Neuron (in vitro differentiated cells): ENCODE measurements around the gene SCUBE1.

Experiments
- H2AFZ ChIP-seq: one replicate; pipeline ENCODE4 v1.6.1; 2013; ENCODE audit warnings: low read depth, mild to moderate bottlenecking, inconsistent platforms, low read length, moderate library complexity
- H3K27me3 ChIP-seq: one replicate; pipeline ENCODE4 v1.6.1; 2013; ENCODE audit warnings: low read length; ENCODE audit not compliant: insufficient read depth
- H3K36me3 ChIP-seq: one replicate; pipeline ENCODE4 v1.6.1; 2013; ENCODE audit warnings: low read length; ENCODE audit not compliant: insufficient read depth
- H3K4me1 ChIP-seq: one replicate; pipeline ENCODE4 v1.6.1; 2013; ENCODE audit warnings: low read length; ENCODE audit not compliant: insufficient read depth
- H3K4me3 ChIP-seq: 2 replicates; pipeline ENCODE4 v1.5.1; 2013; ENCODE audit warnings: mild to moderate bottlenecking, low read length, moderate library complexity
- H3K9me3 ChIP-seq: one replicate; pipeline ENCODE4 v1.6.1; 2013; ENCODE audit warnings: low read length

Gene SCUBE1

DNA sequence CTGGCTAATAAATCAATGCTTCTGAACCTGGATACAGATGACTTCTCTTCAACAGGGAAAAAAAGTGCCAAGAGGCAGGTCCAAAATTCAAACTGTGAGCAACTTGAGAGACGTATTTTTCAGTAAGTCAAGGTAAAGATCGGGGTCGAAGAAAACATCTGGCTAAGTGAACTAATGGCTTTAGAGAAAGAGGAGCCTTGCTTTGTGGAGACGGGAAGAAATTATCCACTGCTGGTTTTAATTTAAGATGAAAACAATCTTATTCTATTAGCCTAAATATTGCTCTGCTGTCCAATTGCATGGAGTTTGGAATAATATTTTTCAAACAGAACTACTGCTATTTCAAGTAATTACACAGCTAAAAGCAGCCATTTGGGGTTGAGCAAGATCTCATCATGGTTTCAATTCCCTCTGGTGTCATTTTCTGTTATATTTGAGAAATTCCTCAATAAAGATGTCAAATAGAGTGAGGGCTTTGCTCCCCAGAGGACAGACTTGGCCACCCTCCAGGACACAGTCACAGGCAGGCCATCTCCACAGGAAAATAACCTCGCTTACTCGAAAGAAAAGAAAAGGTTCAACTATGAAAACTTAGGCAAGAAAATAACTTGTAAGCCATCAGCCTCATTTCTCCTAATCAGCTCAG lies 29.8 kb downstream of the SCUBE1 start:
- H3K4me3 ChIP-seq = no peak overlapping the region
- H3K4me1 ChIP-seq = no peaks in the 10 kb centered on the region
- H3K27me3 ChIP-seq = no peaks in the 10 kb centered on the region
- no peaks in the 10 kb centered on the region for H3K9me3 ChIP-seq
- H2AFZ ChIP-seq = no peak overlapping the region
- H3K36me3 ChIP-seq = no peaks in the 10 kb centered on the region

DNA sequence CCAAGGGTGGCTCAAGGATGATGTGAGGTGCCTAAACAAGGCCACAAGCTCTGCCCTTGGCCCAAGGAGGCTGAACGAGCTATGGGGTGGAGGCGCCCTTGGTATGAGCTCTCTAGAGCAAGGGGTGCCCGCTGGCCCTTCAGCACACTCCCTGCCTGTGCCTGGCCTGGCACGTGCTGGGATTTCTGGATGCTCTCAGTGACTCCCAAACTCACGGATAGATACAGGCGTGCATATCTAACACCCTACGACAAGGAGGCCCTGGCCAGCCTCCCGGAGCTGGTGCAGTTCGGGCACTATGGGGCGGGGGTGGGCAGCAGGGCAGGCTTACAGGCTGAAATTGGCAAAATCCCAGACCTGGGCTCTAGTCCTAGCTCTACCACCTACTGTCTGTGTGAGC lies 30.6 kb downstream of the SCUBE1 start:
- H2AFZ ChIP-seq = no peak overlapping the region
- H3K36me3 ChIP-seq = no peaks in the 10 kb centered on the region
- H3K4me1 ChIP-seq = no peaks in the 10 kb centered on the region
- no peak overlapping the region for H3K4me3 ChIP-seq
- no peaks in the 10 kb centered on the region for H3K27me3 ChIP-seq
- H3K9me3 ChIP-seq = no peaks in the 10 kb centered on the region

DNA sequence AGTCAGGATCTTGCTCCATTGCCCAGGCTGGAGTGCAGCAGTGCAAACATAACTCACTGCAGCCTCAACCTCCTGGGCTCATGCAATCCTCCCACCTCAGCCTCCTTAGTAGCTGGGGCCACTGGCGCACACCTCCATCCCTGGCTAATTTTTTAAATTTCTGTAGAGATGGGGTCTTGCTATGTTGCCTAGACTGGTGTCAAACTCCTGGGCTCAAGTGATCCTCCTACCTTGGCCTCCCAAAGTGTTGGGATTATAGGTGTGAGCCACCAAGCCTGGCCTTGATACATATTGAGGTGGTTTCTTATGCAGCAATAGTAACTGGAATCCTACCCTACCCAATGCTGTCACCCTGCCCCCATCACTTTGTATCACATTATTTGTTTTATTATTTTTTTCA lies 32.4 kb downstream of the SCUBE1 start:
- Histone ChIP-seq H3K4me1 (no peaks in the 10 kb centered on the region), H2AFZ (no peak overlapping the region), H3K9me3 (no peaks in the 10 kb centered on the region), H3K36me3 (no peaks in the 10 kb centered on the region), H3K4me3 (no peak overlapping the region), H3K27me3 (peaks cover 9% of the 10 kb centered on the region)

DNA sequence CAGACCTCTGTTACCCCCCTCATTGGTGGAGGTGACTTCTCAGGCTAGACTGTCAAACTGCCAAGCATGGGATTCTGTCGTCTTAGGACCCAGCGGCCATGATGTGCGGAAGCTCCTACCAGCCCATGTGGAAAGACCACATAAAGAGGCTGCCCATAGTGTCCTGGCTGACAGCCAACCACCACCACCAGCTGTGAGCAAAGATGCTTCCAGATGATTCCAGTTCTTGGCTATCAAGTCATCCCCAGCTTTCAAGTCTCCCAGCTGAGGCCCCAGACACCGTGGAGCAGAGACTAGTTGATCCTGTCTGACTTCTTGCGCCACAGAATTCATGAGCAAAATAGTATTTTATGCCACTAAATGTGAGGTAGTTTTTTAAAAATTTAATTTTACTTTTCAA lies 32.9 kb downstream of the SCUBE1 start:
- Histone ChIP-seq H3K9me3 (no peaks in the 10 kb centered on the region), H3K4me1 (no peaks in the 10 kb centered on the region), H3K4me3 (no peak overlapping the region), H3K36me3 (no peaks in the 10 kb centered on the region), H2AFZ (no peak overlapping the region), H3K27me3 (peaks cover 9% of the 10 kb centered on the region)

DNA sequence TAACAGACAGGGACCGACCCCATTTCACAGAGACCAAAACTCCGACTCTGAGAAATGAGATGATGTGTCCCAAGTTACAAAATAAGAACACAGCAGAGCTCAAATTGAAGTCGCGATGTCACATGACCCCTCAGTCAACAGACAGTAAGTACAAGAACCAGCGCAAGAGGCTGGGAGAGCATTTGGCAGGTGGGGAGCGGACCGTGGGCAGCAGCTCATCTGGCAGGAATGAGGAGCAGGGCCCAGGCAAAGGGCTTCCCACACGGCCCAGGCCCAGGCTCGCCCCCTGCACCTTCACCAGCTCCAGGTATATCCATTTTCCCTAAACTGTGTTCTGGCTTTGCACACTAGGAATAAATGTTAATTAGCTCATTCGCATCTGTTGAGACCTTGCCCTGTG lies 34.3 kb downstream of the SCUBE1 start:
- no peak overlapping the region for H2AFZ ChIP-seq
- H3K4me1 ChIP-seq = no peaks in the 10 kb centered on the region
- H3K9me3 ChIP-seq = no peaks in the 10 kb centered on the region
- H3K27me3 ChIP-seq = peaks cover 9% of the 10 kb centered on the region
- no peaks in the 10 kb centered on the region for H3K36me3 ChIP-seq
- H3K4me3 ChIP-seq = no peak overlapping the region

DNA sequence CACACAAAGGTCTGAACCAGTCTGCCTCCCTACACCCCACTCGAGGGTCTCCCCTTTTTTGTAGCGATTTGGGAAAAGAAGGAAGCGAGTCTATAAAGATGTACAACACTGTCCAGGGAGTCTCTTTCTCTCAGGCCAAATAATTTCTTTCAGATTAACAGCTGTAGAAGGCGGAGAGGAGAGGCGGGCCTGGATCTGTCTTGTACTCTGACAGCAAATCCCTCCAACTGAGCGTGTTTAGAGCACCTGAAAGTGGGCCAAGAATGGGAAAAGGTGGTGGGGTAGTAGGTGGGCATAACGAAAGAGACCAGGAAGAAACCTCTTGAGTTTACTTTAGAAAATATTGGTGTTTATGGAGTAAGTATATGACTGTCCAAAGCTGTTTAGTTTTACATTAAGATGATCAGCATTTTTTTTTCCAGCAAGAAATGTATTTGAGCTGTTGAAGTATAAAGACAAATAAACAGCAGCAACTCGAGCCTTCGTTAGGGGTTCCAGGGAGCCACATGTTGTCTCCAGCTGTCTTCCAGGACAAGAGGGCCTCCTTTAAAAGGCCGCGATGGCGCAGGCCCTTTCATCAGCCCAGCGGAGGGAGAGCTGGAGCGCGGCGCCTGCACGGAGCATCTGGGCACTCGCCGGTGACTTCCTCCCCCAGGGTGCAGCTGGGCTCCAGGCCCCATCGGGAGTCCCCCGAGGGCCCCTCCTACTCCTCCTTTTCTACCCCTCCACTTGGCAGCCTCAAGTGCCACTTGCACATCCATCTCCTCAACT lies 34.9 kb downstream of the SCUBE1 start:
- peaks cover 9% of the 10 kb centered on the region for H3K27me3 ChIP-seq
- H3K36me3 ChIP-seq = no peaks in the 10 kb centered on the region
- no peak overlapping the region for H3K4me3 ChIP-seq
- no peak overlapping the region for H2AFZ ChIP-seq
- no peaks in the 10 kb centered on the region for H3K4me1 ChIP-seq
- no peaks in the 10 kb centered on the region for H3K9me3 ChIP-seq

DNA sequence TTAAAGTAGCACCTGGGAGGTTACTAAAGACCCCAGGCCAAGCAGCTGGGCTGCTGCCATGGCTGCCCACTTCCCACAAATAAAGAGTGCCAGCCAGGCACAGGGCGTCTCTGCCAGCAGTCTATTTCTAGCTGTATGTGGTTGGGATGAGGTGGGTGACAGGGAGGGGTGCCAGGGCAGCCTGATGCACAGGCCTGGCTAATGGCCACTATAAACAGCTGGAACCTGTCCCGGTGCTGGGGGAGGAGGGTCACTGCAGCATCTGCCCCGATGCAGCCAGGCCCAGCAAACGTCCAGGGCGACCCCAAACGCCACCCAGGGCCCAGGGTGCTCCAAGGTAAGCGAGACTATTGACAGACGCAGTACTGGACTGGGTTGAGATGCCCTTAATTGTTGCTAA lies 37.4 kb downstream of the SCUBE1 start:
- H3K4me1 ChIP-seq = no peaks in the 10 kb centered on the region
- H3K36me3 ChIP-seq = no peaks in the 10 kb centered on the region
- no peaks in the 10 kb centered on the region for H3K9me3 ChIP-seq
- H3K27me3 ChIP-seq = peaks cover 9% of the 10 kb centered on the region
- no peak overlapping the region for H2AFZ ChIP-seq
- no peak overlapping the region for H3K4me3 ChIP-seq

DNA sequence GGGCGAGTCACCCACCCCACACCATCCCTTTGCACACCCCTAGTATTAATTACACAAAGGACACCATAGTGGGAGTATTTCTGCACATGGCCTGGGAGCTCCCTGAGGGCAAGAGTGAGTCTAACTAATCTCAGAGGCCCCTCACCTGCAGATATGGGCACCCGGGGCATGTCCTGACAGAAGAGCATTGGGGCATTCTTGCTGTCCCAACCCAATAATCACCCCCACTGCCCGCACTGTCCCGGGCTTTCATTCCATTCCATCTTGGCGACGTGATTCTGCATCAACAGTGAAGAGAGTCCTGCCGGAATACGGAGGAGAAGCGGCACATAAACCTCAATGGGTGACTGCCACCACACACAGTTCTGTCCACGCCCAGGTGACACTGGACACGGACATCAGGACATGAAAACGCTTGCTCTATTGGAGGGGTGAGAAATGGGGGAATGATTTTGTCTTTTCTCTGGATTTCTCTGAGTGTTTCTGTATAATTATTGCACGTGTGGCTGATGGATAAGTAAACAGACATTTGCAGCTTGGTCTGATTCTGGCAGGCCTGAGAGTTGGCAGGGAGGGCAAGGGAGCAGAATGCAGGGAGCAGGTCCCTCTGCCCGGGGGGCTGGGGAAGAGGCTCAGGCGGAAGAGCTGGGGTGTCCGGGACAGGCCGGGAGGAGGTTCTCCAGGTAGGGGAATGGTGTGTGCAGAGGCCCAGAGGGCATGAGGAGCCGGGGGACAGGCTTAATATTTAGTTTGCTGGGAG lies 38.2 kb downstream of the SCUBE1 start:
- Histone ChIP-seq H3K9me3 (no peaks in the 10 kb centered on the region), H3K4me1 (no peaks in the 10 kb centered on the region), H2AFZ (no peak overlapping the region), H3K4me3 (no peak overlapping the region), H3K27me3 (peaks cover 9% of the 10 kb centered on the region), H3K36me3 (no peaks in the 10 kb centered on the region)

DNA sequence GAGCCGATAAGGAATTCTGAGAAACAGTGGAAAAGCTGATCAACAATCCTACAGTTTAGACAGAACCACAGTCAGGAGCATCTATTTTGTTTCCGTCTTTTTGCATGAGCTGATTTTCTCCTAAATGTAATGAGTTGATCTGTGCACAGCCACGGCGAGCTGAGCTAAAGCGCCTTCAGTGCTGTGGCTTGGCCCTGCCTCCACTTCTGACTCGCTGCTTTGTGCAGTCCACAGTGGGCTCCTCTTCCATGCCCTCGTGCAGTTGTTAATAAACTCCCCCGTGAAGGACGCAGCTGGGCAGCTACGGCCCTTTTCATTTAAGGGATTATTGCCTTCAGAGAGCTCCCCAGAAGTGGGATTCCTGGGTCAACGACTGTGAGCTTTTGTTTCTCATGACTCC lies 39.4 kb downstream of the SCUBE1 start:
- H3K36me3 ChIP-seq = no peaks in the 10 kb centered on the region
- no peak overlapping the region for H2AFZ ChIP-seq
- no peak overlapping the region for H3K4me3 ChIP-seq
- H3K9me3 ChIP-seq = no peaks in the 10 kb centered on the region
- H3K27me3 ChIP-seq = peaks cover 9% of the 10 kb centered on the region
- H3K4me1 ChIP-seq = no peaks in the 10 kb centered on the region

DNA sequence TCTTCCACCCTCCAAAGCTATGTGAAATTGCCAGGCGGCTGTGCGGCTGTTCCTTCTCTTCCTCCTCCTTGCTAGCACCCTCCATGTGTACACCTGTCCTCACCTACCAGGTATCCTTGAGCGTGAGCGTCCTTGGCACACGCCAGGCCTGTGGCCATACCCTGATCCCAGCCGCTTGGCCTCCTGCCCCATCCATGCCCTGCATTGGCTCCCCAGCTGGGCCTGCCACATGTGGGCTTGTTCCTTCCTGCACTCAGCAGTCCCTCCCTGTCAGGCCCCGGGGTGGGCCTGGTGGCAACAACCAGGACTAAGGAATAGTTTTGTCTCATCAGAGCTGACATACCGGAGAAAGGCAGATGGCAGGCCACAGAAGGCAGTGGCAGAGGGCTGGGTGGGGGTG lies 40.0 kb downstream of the SCUBE1 start:
- no peaks in the 10 kb centered on the region for H3K9me3 ChIP-seq
- peaks cover 9% of the 10 kb centered on the region for H3K27me3 ChIP-seq

DNA sequence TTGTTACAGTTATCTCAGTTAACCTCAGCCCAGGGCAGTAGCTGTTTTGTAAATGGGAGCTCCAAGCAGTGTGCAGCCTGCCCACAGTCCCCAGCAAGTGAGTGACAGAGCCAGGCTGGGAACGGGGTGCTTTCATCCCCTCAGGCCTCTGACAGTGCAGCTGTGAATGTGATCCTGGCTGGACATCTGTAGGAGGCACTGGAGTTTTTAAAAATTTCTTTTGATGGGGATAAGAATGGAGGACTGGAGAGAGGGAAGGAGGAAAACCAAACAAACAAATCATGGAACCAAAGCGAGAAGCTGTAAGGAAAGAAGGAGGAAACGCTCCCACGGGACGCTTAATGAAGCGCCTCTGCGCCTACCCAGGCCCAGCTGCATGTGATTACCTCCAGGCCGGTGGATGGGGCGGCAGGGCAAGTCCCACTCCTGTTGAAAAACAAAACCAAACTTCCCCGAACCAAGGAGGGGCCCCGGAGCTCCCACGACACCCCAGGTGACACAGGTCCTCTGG lies 40.6 kb downstream of the SCUBE1 start:
- no peak overlapping the region for H3K4me3 ChIP-seq
- peaks cover 9% of the 10 kb centered on the region for H3K27me3 ChIP-seq
- no peaks in the 10 kb centered on the region for H3K4me1 ChIP-seq
- no peaks in the 10 kb centered on the region for H3K36me3 ChIP-seq
- H2AFZ ChIP-seq = no peak overlapping the region
- H3K9me3 ChIP-seq = no peaks in the 10 kb centered on the region

More for the DNA sequence above, 40.0 kb downstream of the SCUBE1 start:
- Histone ChIP-seq H3K4me1 (no peaks in the 10 kb centered on the region), H2AFZ (no peak overlapping the region), H3K4me3 (no peak overlapping the region), H3K36me3 (no peaks in the 10 kb centered on the region)

DNA sequence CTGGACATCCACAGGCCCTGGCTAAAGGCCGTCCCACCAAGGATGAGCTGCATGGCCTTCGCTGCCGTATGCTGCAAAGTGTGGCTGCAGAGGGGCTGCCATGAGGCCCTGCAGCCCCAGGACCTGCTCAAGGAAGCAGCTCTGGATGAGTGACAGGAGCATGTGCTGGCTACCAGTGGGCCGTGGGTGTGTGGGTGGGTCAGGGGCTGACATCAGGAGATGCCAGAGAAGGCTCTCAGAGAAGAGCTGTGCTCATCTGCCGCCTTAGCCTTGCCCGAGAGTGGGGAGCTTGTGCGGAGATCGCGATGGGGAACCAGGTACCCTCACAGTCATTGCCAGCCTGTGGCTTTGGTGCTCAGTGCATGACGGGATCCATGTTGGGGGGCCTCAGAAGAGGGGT lies 41.3 kb downstream of the SCUBE1 start:
- Histone ChIP-seq H3K4me3 (no peak overlapping the region), H3K27me3 (peaks cover 3% of the 10 kb centered on the region), H2AFZ (no peak overlapping the region), H3K4me1 (peaks cover 5% of the 10 kb centered on the region), H3K36me3 (no peaks in the 10 kb centered on the region), H3K9me3 (no peaks in the 10 kb centered on the region)
